Fibroblast of pulmonary artery (primary cell): ENCODE measurements around the gene S100A7A.
A peak's percentile ranks its signal among the peaks of the same experiment; 100 is the strongest.
"Not testable (repeated sequence)": the region's sequence is repeated elsewhere in the genome, so short reads cannot be mapped to it uniquely, and the experiment has no call there.

Experiments
- DNase-seq: peaks from one replicate; pipeline ENCODE4 v3.0.0-alpha.2; 2010; ENCODE audit warnings: low read depth
- H3K4me3 ChIP-seq: replicated peaks from 2 replicates; pipeline ENCODE4 v1.5.1; 2011; ENCODE audit warnings: low read depth, mild to moderate bottlenecking, control low read depth, low read length, moderate library complexity
- CTCF ChIP-seq: IDR thresholded peaks from 2 replicates; pipeline ENCODE4 v1.5.1; 2011; ENCODE audit warnings: mild to moderate bottlenecking, control low read depth, low read length, inconsistent platforms; ENCODE audit errors: missing control alignments

Gene S100A7A

GRCh38 chr1:153404768-153405167 lies 11.6 kb upstream of the S100A7A start:
- no peak overlapping the region for H3K4me3 ChIP-seq
- DNase-seq: no peak
- peak; percentile 31 for TF ChIP-seq CTCF

GRCh38 chr1:153405825-153406599 lies 10.3 kb upstream of the S100A7A start:
- not testable (repeated sequence) for DNase-seq, H3K4me3 ChIP-seq

GRCh38 chr1:153407274-153407673 lies 9.0 kb upstream of the S100A7A start:
- H3K4me3 ChIP-seq, DNase-seq: not testable (repeated sequence)

GRCh38 chr1:153413961-153414360 lies 2.4 kb upstream of the S100A7A start:
- H3K4me3 ChIP-seq, DNase-seq: not testable (repeated sequence)

GRCh38 chr1:153417136-153417888 lies 992 bp downstream of the S100A7A start:
- H3K4me3 ChIP-seq: no peak overlapping the region
- DNase-seq: no peak
- TF ChIP-seq CTCF: no peak

GRCh38 chr1:153418758-153419435 lies 2.6 kb downstream of the S100A7A start:
- not testable (repeated sequence) for DNase-seq, H3K4me3 ChIP-seq

- H3K4me3 ChIP-seq, DNase-seq: not testable (repeated sequence)
Measured at GRCh38 chr1:153419436-153419793, 3.1 kb downstream of the S100A7A start.

- TF ChIP-seq CTCF: no peak
- no peak for DNase-seq
- no peak overlapping the region for H3K4me3 ChIP-seq
Measured at GRCh38 chr1:153420306-153420705, 4.0 kb downstream of the S100A7A start.

GRCh38 chr1:153422450-153423068 lies 6.2 kb downstream of the S100A7A start:
- DNase-seq: peak; percentile 75
- H3K4me3 ChIP-seq: no peak overlapping the region
- TF ChIP-seq CTCF: no peak
